BE2C (cell line): Measurements from ENCODE around the gene UBE2E2.

Source experiments
- DNase-seq: peaks from one replicate; pipeline ENCODE4 v3.0.0-alpha.2; 2020
- H3K27me3 ChIP-seq: fragments of 250-450 bp; sonication (Bioruptor Pico); 2 replicates; pipeline ENCODE4 v1.5.1; 2020; ENCODE audit warnings: mild to moderate bottlenecking
- H3K36me3 ChIP-seq: fragments of 250-450 bp; sonication (Bioruptor Pico); 2 replicates; pipeline ENCODE4 v1.5.1; 2020; ENCODE audit warnings: mild to moderate bottlenecking
- H3K4me1 ChIP-seq: fragments of 250-450 bp; sonication (Bioruptor Pico); 2 replicates; pipeline ENCODE4 v1.5.1; 2020
- H3K4me3 ChIP-seq: 2 replicates; pipeline ENCODE4 v1.5.1; 2011; ENCODE audit warnings: low read depth, low read length
- H3K9me3 ChIP-seq: fragments of 250-450 bp; sonication (Bioruptor Pico); 2 replicates; pipeline ENCODE4 v1.5.1; 2020
- TF ChIP-seq, protein P1 (sequence below): IDR thresholded peaks from 2 replicates; pipeline ENCODE4 v1.5.1; 2012; ENCODE audit warnings: mild to moderate bottlenecking, low read depth, low read length

UBE2E2 gene

GRCh38 chr3:23292432-23292831, 89.3 kb downstream of the UBE2E2 start:
- no peak overlapping the region for H3K4me3 ChIP-seq
- H3K27me3 ChIP-seq = no peaks in the 10 kb centered on the region
- TF ChIP-seq, protein P1, sequence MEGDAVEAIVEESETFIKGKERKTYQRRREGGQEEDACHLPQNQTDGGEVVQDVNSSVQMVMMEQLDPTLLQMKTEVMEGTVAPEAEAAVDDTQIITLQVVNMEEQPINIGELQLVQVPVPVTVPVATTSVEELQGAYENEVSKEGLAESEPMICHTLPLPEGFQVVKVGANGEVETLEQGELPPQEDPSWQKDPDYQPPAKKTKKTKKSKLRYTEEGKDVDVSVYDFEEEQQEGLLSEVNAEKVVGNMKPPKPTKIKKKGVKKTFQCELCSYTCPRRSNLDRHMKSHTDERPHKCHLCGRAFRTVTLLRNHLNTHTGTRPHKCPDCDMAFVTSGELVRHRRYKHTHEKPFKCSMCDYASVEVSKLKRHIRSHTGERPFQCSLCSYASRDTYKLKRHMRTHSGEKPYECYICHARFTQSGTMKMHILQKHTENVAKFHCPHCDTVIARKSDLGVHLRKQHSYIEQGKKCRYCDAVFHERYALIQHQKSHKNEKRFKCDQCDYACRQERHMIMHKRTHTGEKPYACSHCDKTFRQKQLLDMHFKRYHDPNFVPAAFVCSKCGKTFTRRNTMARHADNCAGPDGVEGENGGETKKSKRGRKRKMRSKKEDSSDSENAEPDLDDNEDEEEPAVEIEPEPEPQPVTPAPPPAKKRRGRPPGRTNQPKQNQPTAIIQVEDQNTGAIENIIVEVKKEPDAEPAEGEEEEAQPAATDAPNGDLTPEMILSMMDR = no peak
- H3K4me1 ChIP-seq = no peaks in the 10 kb centered on the region
- H3K9me3 ChIP-seq = no peaks in the 10 kb centered on the region
- no peak for DNase-seq
- no peaks in the 10 kb centered on the region for H3K36me3 ChIP-seq

DNA sequence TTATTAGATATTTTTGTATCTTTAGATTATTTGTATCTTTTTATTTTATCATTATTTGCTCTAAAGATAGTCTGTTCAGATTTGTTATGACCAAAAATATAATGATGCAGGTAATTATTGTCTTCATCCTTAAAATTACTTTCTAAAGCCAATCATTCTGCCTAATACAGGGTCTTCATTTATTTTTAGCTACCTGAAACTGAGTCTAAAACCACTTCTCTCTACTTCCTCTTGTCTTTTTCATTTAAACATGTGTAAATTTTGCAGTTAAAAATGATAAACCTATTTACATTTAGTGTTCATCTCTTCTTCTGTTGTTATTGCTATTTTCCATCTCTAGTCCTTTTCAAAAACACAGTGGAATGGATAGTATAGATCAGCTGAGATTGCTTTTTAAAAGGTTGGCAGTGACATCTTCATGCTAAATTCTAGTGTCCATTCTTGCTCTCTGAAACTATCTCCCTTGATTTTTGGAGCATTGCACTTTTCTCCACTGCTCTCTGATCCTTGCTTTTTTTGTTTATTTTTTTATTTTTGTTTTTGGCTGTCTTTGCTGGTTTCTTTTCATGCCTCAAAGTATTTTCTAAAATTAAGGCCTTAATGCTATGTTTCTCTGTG, 91.8 kb downstream of the UBE2E2 start:
- TF ChIP-seq, protein P1 = no peak

GRCh38 chr3:23301819-23302218, 98.7 kb downstream of the UBE2E2 start:
- Histone ChIP-seq H3K4me3 (no peak overlapping the region), H3K9me3 (no peaks in the 10 kb centered on the region), H3K36me3 (no peaks in the 10 kb centered on the region), H3K27me3 (no peaks in the 10 kb centered on the region), H3K4me1 (no peaks in the 10 kb centered on the region)
- no peak for DNase-seq
- TF ChIP-seq, protein P1 = no peak

More for the DNA sequence above, 91.8 kb downstream of the UBE2E2 start:
- Histone ChIP-seq H3K4me1 (no peaks in the 10 kb centered on the region), H3K36me3 (no peaks in the 10 kb centered on the region), H3K4me3 (no peak overlapping the region), H3K9me3 (no peaks in the 10 kb centered on the region), H3K27me3 (no peaks in the 10 kb centered on the region)
- no peak for DNase-seq

GRCh38 chr3:23302271-23302670, 99.1 kb downstream of the UBE2E2 start:
- no peaks in the 10 kb centered on the region for H3K9me3 ChIP-seq
- no peak for DNase-seq
- H3K4me3 ChIP-seq = no peak overlapping the region
- no peaks in the 10 kb centered on the region for H3K27me3 ChIP-seq
- TF ChIP-seq, protein P1 = no peak
- H3K4me1 ChIP-seq = no peaks in the 10 kb centered on the region
- H3K36me3 ChIP-seq = no peaks in the 10 kb centered on the region

DNA sequence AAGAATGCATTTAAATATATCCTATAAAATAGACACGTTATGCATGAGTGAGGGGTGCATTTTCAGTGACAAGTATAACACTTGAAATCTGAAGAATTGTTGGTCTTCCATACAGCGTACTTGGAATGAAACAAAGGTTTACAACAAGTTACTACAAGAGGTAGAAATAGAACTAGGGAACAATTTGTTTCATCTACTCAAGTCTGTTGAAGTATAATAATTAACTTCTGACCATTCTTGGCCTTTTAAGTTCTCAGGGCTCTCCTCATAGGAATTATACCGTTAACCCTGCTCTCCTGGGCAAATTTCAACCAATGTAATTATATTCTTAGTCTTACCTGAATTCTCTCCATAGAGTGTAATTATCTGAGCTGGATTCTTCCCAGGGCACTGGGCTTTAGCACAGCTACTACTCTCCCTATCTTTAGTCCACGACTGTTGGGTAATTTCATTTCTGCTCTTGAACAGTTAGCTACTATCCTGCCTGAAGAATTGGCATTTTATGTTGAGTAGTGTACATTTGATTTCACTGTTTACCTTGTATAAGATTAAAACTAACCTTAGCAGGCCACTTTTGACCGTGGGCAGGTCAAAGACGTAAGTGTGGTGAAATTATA, 100.6 kb downstream of the UBE2E2 start:
- Histone ChIP-seq H3K36me3 (no peaks in the 10 kb centered on the region), H3K27me3 (no peaks in the 10 kb centered on the region)
- TF ChIP-seq, protein P1 = no peak

DNA sequence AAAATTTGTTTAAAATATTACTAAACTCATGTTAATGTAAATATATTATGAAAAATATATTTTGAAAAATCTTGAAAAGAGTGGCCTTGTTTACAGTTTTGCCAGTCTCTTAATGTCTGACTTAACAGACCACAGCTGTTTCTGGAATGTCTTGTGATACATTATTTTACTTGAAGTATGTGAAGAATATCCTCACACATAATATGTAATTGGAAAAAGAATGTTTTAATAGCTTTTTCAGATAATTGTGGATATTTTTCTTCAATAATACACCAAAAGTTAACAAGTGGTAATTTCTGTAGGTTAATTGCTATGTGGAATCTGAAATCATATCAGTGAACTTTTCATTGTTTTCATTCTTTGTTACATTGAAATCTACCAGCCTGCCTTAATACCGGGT, 101.3 kb downstream of the UBE2E2 start:
- no peak overlapping the region for H3K4me3 ChIP-seq
- no peak for DNase-seq
- H3K36me3 ChIP-seq = no peaks in the 10 kb centered on the region
- TF ChIP-seq, protein P1 = no peak
- H3K9me3 ChIP-seq = no peaks in the 10 kb centered on the region
- H3K4me1 ChIP-seq = no peaks in the 10 kb centered on the region
- no peaks in the 10 kb centered on the region for H3K27me3 ChIP-seq

More for the DNA sequence above, 100.6 kb downstream of the UBE2E2 start:
- no peak for DNase-seq
- Histone ChIP-seq H3K9me3 (no peaks in the 10 kb centered on the region), H3K4me1 (no peaks in the 10 kb centered on the region), H3K4me3 (no peak overlapping the region)
